Uterus (tissue), 4 donors: ENCODE data around the gene CPEB3. TPM values are rescaled to one million over a fixed set of nuclear protein-coding genes. Genes with fewer than 3 reads are reported as not detected.

Experiments used
- DNase-seq, 2 donors: peaks; one replicate each; pipeline ENCODE4 v3.0.0-alpha.2; 2019 to 2020
- H3K27ac ChIP-seq, 2 donors: fragments of 200-600 bp; sonication (generic); 1 replicate in 1 of 2; 2 replicates in 1 of 2; pipeline ENCODE4 v1.5.1; 2016 to 2018
- H3K27me3 ChIP-seq, 2 donors: fragments of 200-600 bp; sonication (generic); one replicate each; pipeline ENCODE4 v1.5.1; 2018 to 2019; ENCODE audit warnings: control low read depth in 1 of 2
- H3K36me3 ChIP-seq, 2 donors: fragments of 200-600 bp; sonication (generic); one replicate each; pipeline ENCODE4 v1.5.1; 2019; ENCODE audit warnings: control low read depth in 1 of 2
- H3K4me1 ChIP-seq, 2 donors: fragments of 200-600 bp; sonication (generic); one replicate each; pipeline ENCODE4 v1.5.1; 2018 to 2019; ENCODE audit warnings: control low read depth in 1 of 2
- H3K4me3 ChIP-seq, 2 donors: fragments of 200-600 bp; sonication (generic); 1 replicate in 1 of 2; 2 replicates in 1 of 2; pipeline ENCODE4 v1.5.1; 2018 to 2019; ENCODE audit warnings: mild to moderate bottlenecking in 1 of 2
- H3K9me3 ChIP-seq, 2 donors: fragments of 200-600 bp; sonication (generic); one replicate each; pipeline ENCODE4 v1.5.1; 2019; ENCODE audit warnings: control low read depth in 1 of 2
- CTCF ChIP-seq, 4 experiments: fragments of 200-600 bp in 2 of 4; fragments of 450-650 bp in 2 of 4; sonication (generic) in 2 of 4; IDR thresholded peaks; one replicate each; pipeline ENCODE4 v1.5.1; 2016 to 2019; ENCODE audit warnings: antibody characterized with exemption in 4 of 4, mild to moderate bottlenecking in 2 of 4, moderate library complexity in 1 of 4
- POLR2A ChIP-seq, 2 donors: fragments of 450-650 bp; IDR thresholded peaks; one replicate each; pipeline ENCODE4 v1.6.1; 2016; ENCODE audit warnings: antibody characterized with exemption in 2 of 2, mild to moderate bottlenecking in 1 of 2, moderate library complexity in 1 of 2
- intact Hi-C: fragments of 100-400 bp; cut with DNase I; formaldehyde crosslinking; loops from one replicate; pipeline ENCODE4 v1.15.1; 2023; ENCODE audit warnings: low total_unique reads
- total RNA-seq, 4 donors: library from RNA; depleted of rRNA in 3 of 4; stranded (reverse); fragments of >200 nt in 3 of 4; gene quantifications; one replicate each; pipeline versions ENCODE4 v1.1.0 to v1.2.4, GENCODE V29; 2014 to 2023
- donor health status: DM: yes; HTN: yes; CAD: no.

The CPEB3 gene
- total RNA-seq, 4 donors from 2014 or later = 2.6 to 5.4 (median 3.7) TPM

- H3K4me3 ChIP-seq = no peak overlapping the region
- H3K4me1 ChIP-seq = no peaks in the 10 kb centered on the region
- no peak for DNase-seq
- no peaks in the 10 kb centered on the region for H3K36me3 ChIP-seq
- no peaks in the 10 kb centered on the region for H3K9me3 ChIP-seq
- H3K27me3 ChIP-seq = no peaks in the 10 kb centered on the region
- TF ChIP-seq POLR2A (IDR thresholded peaks at IDR 0.05) = no peak
- TF ChIP-seq CTCF (IDR thresholded peaks at IDR 0.05) = no peak
- intact Hi-C loops = no loop called here
- H3K27ac ChIP-seq = peak overlapping the region; percentile 16 to 54
Observed at GRCh38 chr10:92213049-92213448, 77.8 kb downstream of the CPEB3 start.

- Histone ChIP-seq H3K27ac (peak overlapping the region; percentile 46 to 62), H3K9me3 (no peaks in the 10 kb centered on the region), H3K4me3 (no peak overlapping the region), H3K4me1 (no peaks in the 10 kb centered on the region), H3K36me3 (no peaks in the 10 kb centered on the region), H3K27me3 (no peaks in the 10 kb centered on the region)
- no peak for TF ChIP-seq POLR2A (IDR thresholded peaks at IDR 0.05)
- no peak for TF ChIP-seq CTCF (IDR thresholded peaks at IDR 0.05)
- intact Hi-C loops = no loop called here
- no peak for DNase-seq
Observed at GRCh38 chr10:92208736-92209135, 82.1 kb downstream of the CPEB3 start.

GRCh38 chr10:92208157-92208720, 82.6 kb downstream of the CPEB3 start:
- DNase-seq = no peak
- no peaks in the 10 kb centered on the region for H3K27me3 ChIP-seq
- no peaks in the 10 kb centered on the region for H3K36me3 ChIP-seq
- H3K9me3 ChIP-seq = no peaks in the 10 kb centered on the region
- H3K4me1 ChIP-seq = no peaks in the 10 kb centered on the region
- TF ChIP-seq POLR2A (IDR thresholded peaks at IDR 0.05) (no peak), CTCF (IDR thresholded peaks at IDR 0.05) (no peak)
- no peak overlapping the region for H3K4me3 ChIP-seq
- intact Hi-C loops = no loop called here
- H3K27ac ChIP-seq = peak overlapping the region in 1 of 2 donors; percentile 46

- Histone ChIP-seq H3K27ac (no peak overlapping the region), H3K4me3 (no peak overlapping the region), H3K9me3 (no peaks in the 10 kb centered on the region), H3K4me1 (no peaks in the 10 kb centered on the region), H3K27me3 (no peaks in the 10 kb centered on the region), H3K36me3 (no peaks in the 10 kb centered on the region)
- no peak for TF ChIP-seq CTCF (IDR thresholded peaks at IDR 0.05)
- no peak for TF ChIP-seq POLR2A (IDR thresholded peaks at IDR 0.05)
- intact Hi-C loops = no loop called here
- no peak for DNase-seq
Observed at GRCh38 chr10:92207061-92207460, 83.8 kb downstream of the CPEB3 start.

- intact Hi-C loops = no loop called here
- Histone ChIP-seq H3K27ac (no peak overlapping the region), H3K9me3 (no peaks in the 10 kb centered on the region), H3K4me1 (no peaks in the 10 kb centered on the region), H3K4me3 (no peak overlapping the region), H3K36me3 (no peaks in the 10 kb centered on the region), H3K27me3 (no peaks in the 10 kb centered on the region)
- DNase-seq = no peak
- TF ChIP-seq CTCF (IDR thresholded peaks at IDR 0.05) (no peak), POLR2A (IDR thresholded peaks at IDR 0.05) (no peak)
Observed at GRCh38 chr10:92203919-92204623, 86.8 kb downstream of the CPEB3 start.
